HG03175 (cell line): ENCODE results near the gene HOXB6.

ENCODE experiments used
- ATAC-seq: cut with Tn5 transposase; IDR thresholded peaks from one replicate; pipeline ENCODE4 v1.9.1; 2021; ENCODE audit warnings: mild to moderate bottlenecking, moderate library complexity; ENCODE audit not compliant: unreplicated experiment

HOXB6 gene

GRCh38 chr17:48611213-48611612 lies 6.4 kb upstream of the HOXB6 start:
- ATAC-seq, result no peak

- ATAC-seq, result no peak
These were observed 5.8 kb upstream of the HOXB6 start, which contains the start of gene HOXB7 for GRCh38 chr17:48610282-48611211. HOXB7 (minus strand) TSS chr17:48611017; CDS start chr17:48610918, 99 bp downstream.

- ATAC-seq, result no peak
These were observed 5.0 kb upstream of the HOXB6 start for GRCh38 chr17:48609759-48610281.

- ATAC-seq, result no peak
These were observed 4.2 kb upstream of the HOXB6 start for GRCh38 chr17:48609033-48609432.

- no peak for ATAC-seq
These were observed 3.7 kb upstream of the HOXB6 start for GRCh38 chr17:48608494-48608834.

GRCh38 chr17:48606892-48607614 lies 2.3 kb upstream of the HOXB6 start:
- ATAC-seq, result no peak

GRCh38 chr17:48605991-48606891 lies 1.5 kb upstream of the HOXB6 start:
- no peak for ATAC-seq

- no peak for ATAC-seq
These were observed 678 bp upstream of the HOXB6 start for GRCh38 chr17:48605409-48605919.

GRCh38 chr17:48603959-48604769 lies 622 bp downstream of the HOXB6 start:
- no peak for ATAC-seq

GRCh38 chr17:48601539-48602425 lies 3.0 kb downstream of the HOXB6 start:
- ATAC-seq, result no peak

- no peak for ATAC-seq
These were observed 3.6 kb downstream of the HOXB6 start for GRCh38 chr17:48601207-48601538.

GRCh38 chr17:48600244-48601098 lies 4.3 kb downstream of the HOXB6 start:
- no peak for ATAC-seq

- no peak for ATAC-seq
These were observed 5.4 kb downstream of the HOXB6 start for GRCh38 chr17:48599354-48599753.

GRCh38 chr17:48598736-48599135 lies 6.0 kb downstream of the HOXB6 start:
- no peak for ATAC-seq

- no peak for ATAC-seq
These were observed 6.8 kb downstream of the HOXB6 start for GRCh38 chr17:48597778-48598631.

- no peak for ATAC-seq
These were observed 7.3 kb downstream of the HOXB6 start for GRCh38 chr17:48597528-48597777.
